PFSK-1 (cell line): ENCODE results near the gene NARF.

ENCODE experiments used
- FOXP2 ChIP-seq: optimal IDR thresholded peaks from 2 replicates; pipeline ENCODE3; 2011; ENCODE audit warnings: borderline replicate concordance, control low read depth, inconsistent platforms; ENCODE audit not compliant: insufficient read depth; ENCODE audit errors: extremely low read length, extremely low read depth
- POLR2AphosphoS5 ChIP-seq: IDR thresholded peaks from 2 replicates; pipeline ENCODE4 v1.6.1; 2012; ENCODE audit warnings: low read depth, mild to moderate bottlenecking, control low read depth, low read length, moderate library complexity
- SIN3A ChIP-seq: IDR thresholded peaks from 2 replicates; pipeline ENCODE4 v1.6.1; 2012; ENCODE audit warnings: mild to moderate bottlenecking, low read length, moderate library complexity, borderline replicate concordance; ENCODE audit not compliant: insufficient read depth
- TAF1 ChIP-seq: IDR thresholded peaks from 2 replicates; pipeline ENCODE4 v1.6.1; 2012; ENCODE audit warnings: low read length, control low read depth, borderline replicate concordance; ENCODE audit not compliant: insufficient read depth
- TF ChIP-seq, protein P1 (sequence below), 2 experiments: IDR thresholded peaks; 2 replicates each; pipeline versions ENCODE4 v1.6.1 to v1.8.0; 2011 to 2012; ENCODE audit warnings: low read depth in 2 of 2, low read length in 2 of 2, control low read depth in 1 of 2, inconsistent platforms in 1 of 2, mild to moderate bottlenecking in 1 of 2, moderate library complexity in 1 of 2; ENCODE audit not compliant: insufficient read depth in 1 of 2

Gene NARF

DNA sequence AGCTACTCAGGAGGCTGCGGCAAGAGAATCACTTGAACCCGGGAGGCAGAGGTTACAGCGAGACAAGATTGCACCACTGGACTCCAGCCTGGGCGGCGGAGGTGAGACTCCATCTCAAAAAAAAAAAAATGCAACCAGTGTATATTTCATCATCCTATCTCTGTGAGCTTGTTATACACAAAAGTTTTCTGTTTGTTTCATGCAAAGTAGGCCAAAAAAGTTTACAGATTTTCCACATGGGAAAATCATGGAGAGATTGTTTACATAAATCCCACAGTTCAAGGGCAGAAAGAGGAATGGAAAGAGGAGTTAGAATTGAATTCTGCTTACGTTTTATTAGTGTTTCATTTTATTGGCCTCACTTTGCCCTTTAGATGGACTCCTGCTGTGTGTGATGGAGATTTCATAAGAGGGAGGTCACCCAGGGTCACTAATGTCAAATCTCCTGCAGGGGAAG is 24.7 kb downstream of the NARF start:
- TF ChIP-seq, protein P1, sequence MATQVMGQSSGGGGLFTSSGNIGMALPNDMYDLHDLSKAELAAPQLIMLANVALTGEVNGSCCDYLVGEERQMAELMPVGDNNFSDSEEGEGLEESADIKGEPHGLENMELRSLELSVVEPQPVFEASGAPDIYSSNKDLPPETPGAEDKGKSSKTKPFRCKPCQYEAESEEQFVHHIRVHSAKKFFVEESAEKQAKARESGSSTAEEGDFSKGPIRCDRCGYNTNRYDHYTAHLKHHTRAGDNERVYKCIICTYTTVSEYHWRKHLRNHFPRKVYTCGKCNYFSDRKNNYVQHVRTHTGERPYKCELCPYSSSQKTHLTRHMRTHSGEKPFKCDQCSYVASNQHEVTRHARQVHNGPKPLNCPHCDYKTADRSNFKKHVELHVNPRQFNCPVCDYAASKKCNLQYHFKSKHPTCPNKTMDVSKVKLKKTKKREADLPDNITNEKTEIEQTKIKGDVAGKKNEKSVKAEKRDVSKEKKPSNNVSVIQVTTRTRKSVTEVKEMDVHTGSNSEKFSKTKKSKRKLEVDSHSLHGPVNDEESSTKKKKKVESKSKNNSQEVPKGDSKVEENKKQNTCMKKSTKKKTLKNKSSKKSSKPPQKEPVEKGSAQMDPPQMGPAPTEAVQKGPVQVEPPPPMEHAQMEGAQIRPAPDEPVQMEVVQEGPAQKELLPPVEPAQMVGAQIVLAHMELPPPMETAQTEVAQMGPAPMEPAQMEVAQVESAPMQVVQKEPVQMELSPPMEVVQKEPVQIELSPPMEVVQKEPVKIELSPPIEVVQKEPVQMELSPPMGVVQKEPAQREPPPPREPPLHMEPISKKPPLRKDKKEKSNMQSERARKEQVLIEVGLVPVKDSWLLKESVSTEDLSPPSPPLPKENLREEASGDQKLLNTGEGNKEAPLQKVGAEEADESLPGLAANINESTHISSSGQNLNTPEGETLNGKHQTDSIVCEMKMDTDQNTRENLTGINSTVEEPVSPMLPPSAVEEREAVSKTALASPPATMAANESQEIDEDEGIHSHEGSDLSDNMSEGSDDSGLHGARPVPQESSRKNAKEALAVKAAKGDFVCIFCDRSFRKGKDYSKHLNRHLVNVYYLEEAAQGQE (IDR thresholded peaks at IDR 0.05; ENCODE audit: insufficient read depth in 1 of 2, low read depth in 2 of 2, low read length in 2 of 2) = no peak
- TF ChIP-seq SIN3A (no peak), FOXP2 (no peak), TAF1 (no peak), POLR2AphosphoS5 (no peak)

DNA sequence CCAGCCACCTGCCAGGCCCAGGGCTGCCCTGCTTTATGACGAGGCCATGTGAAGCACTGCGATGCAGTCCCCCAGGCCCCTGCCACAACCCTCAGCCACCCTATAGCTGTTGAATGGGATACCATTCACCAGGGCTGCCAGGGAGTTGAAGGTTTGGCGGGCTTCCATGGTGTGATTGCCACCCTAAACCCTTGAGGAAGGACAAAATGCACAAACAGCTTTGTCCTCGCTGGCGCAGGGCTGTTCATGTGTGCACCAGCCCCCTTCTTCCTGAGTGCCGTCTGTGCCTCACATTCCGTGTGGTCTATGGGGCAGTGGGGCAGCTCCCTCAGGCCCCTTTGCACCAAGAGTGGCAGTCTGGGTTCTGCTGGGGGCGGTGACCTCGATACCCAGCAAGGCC is 25.3 kb downstream of the NARF start:
- TF ChIP-seq POLR2AphosphoS5 = no peak
- TF ChIP-seq TAF1 = no peak
- TF ChIP-seq, protein P1 (IDR thresholded peaks at IDR 0.05; ENCODE audit: insufficient read depth in 1 of 2, low read depth in 2 of 2, low read length in 2 of 2) = no peak
- TF ChIP-seq SIN3A = no peak
- no peak for TF ChIP-seq FOXP2

DNA sequence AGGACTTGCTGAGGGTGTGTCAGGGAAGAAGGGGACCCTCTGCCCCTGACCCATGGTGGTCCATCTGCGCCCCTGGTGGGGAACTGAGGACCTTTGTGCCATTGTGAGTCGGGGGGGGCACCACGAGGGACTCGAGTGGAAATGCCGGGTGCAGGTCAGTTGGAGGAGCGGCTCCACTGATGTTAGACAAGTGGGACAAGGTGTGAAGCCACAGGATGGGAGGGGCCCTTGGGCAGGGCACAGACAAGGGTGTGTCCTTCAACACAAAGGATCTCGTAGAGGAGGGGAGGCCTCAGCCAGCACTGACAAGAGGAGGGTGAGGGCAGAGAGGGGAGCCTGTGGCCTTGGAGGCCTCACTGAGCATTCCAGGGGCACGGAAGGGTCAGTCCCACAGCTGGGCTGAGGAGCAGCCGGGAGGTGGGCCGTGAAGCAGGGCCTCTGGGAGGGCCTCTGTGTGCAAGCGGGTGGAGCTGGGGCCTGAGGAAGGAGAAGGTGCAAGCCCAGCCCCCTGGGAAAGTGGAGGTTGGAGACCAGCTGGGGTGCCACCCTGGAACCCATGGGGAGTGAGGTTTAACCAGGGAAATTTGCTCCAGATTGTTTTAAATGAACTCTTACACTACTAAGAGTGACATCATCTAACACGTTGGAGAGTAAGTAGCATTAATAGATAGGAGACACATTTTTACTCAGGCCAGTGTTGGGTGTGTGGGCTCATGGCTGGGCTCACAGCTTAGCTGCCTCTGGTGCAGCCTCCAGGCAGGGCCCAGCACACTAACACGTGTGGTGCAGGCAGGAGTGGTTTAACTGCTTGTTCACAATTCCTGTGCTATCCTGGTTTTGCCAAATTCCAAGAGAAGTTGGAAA is 27.9 kb downstream of the NARF start:
- no peak for TF ChIP-seq FOXP2
- TF ChIP-seq SIN3A = no peak
- no peak for TF ChIP-seq POLR2AphosphoS5
- TF ChIP-seq, protein P1 (IDR thresholded peaks at IDR 0.05; ENCODE audit: insufficient read depth in 1 of 2, low read depth in 2 of 2, low read length in 2 of 2) = no peak
- no peak for TF ChIP-seq TAF1

DNA sequence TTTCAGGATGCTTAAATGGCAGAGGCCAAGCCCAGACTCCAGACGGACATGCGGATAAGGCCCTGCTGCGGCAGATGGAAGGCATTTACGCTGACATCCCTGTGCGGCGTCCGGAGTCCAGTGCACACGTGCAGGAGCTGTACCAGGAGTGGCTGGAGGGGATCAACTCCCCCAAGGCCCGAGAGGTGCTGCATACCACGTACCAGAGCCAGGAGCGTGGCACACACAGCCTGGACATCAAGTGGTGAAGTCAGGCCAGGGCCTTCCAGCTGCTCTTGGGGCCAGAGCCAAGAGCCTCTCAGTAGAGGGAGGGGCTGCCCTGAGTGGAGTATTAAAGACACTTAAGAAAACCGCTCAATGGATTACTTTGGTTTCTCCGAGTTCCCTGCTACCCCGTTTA is 29.4 kb downstream of the NARF start:
- TF ChIP-seq, protein P1 (IDR thresholded peaks at IDR 0.05; ENCODE audit: insufficient read depth in 1 of 2, low read depth in 2 of 2, low read length in 2 of 2) = no peak
- no peak for TF ChIP-seq SIN3A
- no peak for TF ChIP-seq POLR2AphosphoS5
- no peak for TF ChIP-seq FOXP2
- TF ChIP-seq TAF1 = no peak
